ENCODE results near the gene VDAC1.

Gene VDAC1

GRCh38 chr5:134022333-134022732 is 17.6 kb upstream of the VDAC1 start:
- no peak for DNase-seq

- DNase-seq: no peak
Measured at GRCh38 chr5:134020188-134020587, 15.4 kb upstream of the VDAC1 start.

GRCh38 chr5:134019636-134020035 is 14.9 kb upstream of the VDAC1 start:
- no peak for DNase-seq

DNA sequence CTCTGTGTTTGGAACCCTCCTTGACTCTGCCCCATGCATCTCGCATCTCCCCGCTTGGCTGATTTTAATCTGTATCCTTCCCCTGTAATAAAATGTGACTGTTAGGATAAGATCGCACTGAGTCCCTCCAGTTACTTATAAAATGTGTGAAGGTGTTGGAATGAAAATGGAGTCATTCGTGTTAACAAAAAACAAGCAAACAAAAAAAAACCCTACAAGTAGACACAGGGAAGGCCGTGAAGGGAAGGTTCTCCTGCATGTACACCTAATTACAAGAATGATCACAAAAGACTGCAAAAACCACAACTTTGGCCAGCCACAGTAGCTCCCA is 14.2 kb upstream of the VDAC1 start:
- no peak for DNase-seq

GRCh38 chr5:134018154-134018985 is 13.6 kb upstream of the VDAC1 start:
- no peak for DNase-seq

GRCh38 chr5:134008266-134008749 is 3.5 kb upstream of the VDAC1 start:
- no peak for DNase-seq

GRCh38 chr5:134007581-134008265 is 2.9 kb upstream of the VDAC1 start:
- peak; percentile 39 for DNase-seq

- DNase-seq: no peak
Measured at GRCh38 chr5:134006115-134006514, 1.3 kb upstream of the VDAC1 start.

DNA sequence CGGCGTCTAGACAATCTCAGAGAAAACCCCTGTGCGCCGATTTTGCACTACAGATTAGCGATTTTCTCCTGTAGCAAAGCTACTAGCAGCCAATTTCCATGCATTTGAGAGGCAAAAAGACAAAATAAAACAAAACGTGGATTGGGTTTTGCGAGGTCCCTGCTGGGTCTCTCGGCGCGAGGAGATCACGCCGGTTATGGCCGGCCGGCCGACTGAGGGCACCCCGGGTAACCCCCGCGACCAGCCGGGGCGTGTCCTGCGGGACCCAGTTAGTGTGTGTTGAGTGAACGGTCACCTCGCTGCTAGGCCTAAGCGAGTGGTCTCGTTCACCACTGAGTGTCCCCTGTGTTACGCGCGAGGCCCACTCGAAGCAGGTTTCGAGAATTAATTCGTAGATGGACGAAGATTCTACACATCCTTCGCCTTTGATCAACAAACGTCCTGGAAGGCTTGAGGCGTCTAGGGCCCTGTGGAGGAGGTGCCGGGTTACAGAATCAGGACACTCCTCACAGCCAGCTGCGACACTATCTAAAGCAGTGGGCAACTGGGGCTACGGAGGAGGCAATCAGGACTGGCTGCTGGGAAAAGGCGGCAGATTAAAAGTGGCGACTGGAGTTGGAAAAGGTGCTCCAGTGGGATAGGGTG is 764 bp upstream of the VDAC1 start:
- peak; percentile 39 for DNase-seq

DNA sequence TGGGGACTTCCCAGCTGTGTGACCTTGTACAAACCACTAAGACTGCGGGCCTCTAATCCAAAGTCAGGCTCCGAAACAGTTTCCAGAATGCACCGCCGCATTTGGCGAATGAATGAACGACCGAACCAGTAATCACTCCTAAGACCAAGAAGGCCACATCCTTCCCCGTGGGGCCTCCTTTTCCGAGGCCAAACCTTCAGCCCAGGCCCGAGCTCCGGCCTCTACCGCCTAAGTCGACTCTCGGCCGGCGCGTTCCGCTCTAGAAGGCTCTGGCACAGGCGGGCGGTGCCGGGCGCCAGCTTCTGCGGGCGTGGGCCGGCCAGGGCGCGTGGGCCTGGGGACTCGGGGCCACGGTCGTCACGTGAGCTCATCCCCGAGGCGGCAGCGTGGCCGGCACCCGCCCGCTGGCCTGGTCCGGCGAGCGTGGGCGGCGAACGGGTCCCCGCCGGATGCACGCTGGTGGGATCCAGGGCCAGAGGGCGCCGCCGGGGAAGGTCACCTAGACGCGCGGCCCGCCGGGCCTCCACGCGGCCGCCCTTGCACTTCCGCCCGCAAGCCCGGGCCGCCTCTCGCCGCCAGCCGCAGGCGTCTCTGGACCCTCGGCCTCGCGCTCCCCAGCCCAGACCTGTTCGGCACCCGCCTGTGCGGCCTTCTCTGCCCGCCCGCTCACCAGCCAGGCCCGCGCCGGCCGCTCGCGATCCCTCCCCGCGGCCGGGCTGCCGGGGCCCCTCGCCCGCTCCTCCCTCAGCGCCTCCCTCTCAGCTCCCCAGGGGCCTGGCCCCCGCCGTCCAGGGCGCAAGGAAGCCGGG is 754 bp downstream of the VDAC1 start:
- peak; percentile 51 for DNase-seq

DNA sequence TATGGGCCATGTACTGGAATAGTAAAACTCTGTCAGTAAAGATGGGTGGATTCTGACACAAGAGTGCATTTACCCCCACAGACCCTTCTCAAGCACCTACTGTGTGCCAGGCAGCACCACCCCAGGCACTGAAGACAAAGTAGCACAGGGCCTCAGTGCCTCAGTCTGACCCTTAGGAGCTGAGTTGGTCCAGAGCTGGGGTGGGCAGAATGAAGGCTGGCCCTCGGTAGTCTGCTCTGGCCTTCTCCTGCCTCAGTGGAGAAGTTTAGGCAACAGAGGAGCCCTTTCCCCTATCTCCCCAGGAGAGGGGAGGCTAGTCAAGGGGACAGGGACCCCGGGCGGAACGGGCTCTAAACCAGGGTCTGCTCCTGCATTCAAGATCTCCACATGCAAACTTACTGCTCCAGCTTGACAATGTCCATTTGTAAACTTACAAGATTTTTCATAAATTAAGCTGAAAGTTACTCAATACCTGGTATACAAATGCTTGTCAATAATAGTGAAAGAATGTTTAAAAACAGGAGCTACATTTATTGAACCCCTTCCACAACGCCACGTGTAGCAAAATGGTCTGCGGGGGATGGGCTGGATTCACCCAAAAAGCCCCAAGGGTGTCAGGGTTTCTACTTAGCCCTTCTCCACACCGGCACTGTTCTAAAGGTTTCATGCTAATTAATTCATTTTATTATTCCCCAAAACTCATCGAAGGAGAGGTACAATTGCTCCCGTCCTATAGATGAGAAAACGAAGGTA is 1.5 kb downstream of the VDAC1 start:
- no peak for DNase-seq

DNA sequence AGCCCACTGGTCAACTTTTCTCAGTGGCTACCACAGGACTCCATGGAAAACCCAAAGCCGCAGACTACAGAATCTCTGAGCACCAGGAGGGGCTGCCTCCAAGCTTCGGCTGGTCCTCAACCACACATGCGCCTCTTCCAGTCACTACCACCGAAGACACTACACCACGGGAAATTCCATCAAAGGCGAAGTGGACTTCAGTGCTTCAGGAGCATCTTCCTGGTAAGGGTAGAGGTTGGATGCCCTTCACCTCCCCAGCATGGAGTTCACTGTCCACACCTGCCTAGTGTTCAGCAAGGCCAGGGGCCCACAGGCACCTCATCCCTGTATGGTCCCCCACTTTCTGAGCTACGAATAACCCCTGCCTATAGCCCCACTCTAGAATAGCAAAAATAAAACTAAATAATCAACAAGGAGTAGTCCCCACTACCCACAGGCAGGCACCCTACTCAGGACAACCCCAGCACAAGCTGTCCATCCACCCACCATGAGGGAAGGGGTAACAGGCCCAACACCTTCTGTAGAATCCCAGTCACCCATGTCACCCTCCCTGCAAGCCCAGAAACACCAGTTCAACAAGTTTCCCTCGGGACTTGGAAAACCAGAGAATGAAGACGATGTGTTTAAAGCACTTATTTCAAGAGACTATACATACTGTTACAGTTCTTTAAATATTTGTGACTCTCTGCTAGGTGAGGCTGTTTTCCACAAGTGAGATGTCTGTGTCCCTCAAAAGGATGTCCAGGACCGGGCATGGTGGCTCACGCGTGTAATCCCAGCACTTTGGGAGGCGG is 2.6 kb downstream of the VDAC1 start:
- no peak for DNase-seq

GRCh38 chr5:134000696-134001453 is 3.9 kb downstream of the VDAC1 start:
- no peak for DNase-seq

DNA sequence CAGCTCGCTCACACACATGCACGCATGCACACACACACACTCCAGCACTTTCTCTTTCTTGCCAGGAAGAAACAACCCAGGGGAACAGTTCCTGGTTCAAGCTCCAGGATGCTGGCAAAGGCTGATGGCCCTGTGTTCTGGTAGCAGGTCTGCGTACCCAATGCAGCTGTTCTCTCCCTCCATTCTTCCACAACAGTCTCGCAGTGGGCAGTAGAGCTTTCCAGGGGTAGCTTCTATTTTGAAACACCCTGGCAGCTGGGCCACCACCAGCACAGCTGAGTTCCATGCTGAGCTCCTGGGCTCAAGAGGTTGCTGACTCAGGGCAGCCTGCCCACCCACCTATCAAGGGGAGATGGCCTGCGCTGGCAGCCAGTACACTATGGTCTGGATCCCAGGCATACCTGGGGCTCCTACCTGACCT is 4.7 kb downstream of the VDAC1 start:
- no peak for DNase-seq

DNA sequence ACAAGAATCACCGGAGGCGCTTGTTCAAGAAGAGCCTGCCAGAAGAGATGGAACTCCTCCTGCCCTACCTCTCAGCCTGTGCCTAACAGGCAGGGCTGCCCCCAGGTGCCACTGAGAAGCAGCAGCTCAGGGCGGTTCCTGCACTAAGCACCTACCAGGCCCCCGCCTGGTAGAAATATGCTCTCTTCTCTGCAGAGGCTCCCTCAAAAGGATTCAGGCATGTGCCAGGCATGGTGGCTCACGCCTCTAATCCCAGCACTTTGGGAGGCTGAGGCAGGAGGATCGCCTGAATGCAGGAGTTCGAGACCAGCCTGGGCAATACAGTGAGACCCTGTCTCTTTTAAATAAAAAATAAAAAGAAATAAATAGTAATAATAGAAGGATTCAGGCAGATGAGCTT is 6.0 kb downstream of the VDAC1 start:
- DNase-seq: no peak

GRCh38 chr5:133998042-133998441 is 6.7 kb downstream of the VDAC1 start:
- no peak for DNase-seq

- no peak for DNase-seq
Measured at GRCh38 chr5:133996683-133997252, 8.0 kb downstream of the VDAC1 start.

GRCh38 chr5:133995883-133996563 is 8.8 kb downstream of the VDAC1 start:
- DNase-seq: no peak

DNA sequence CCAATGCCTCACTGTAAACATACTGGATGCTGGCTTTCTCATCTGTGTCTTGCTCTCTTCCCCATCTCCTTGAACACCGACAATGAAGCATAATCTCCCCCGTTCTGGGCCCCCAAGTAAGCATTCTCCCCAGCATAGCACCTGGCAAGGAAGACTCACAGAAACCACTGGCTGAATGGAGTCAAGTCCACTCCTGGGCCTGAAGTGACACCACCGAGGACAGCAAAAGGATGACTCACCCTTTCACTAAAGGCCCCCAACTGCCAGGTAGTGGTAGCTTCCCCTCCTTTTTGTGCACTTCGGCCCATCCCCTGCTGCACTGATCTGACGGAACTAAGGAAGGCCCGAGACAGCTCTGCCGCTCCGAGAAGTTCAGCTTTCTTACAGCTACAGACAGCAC is 9.4 kb downstream of the VDAC1 start:
- DNase-seq: no peak

DNA sequence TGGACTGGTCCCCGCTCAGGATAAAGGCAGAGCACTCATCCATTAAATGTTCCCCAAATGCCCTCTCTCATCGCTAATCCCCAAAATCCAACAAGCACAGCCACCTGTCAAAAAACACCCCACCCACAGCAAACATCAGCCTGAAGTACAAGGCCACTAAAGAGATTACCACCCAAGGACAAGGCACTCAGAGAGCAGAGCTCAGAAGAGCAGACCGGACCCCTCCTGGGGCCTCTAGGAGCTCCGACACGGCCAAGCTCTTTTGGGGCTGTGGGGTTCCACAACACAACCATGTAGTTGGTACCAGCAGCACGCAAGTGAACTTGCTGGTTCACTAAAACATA is 9.8 kb downstream of the VDAC1 start:
- DNase-seq: no peak

Measured in NCI-H146 (cell line).